Endodermal cell (in vitro differentiated cells): ENCODE measurements around the gene MERTK. TPM values are rescaled to one million over a fixed set of nuclear protein-coding genes. Genes with fewer than 3 reads are reported as not detected.
"Not testable (repeated sequence)": the region's sequence is repeated elsewhere in the genome, so short reads cannot be mapped to it uniquely, and the experiment has no call there.

Experiments
- DNase-seq: peaks from one replicate; pipeline ENCODE4 v3.0.0-alpha.2; 2017
- H3K27ac ChIP-seq: 2 replicates; pipeline ENCODE4 v1.5.1; 2013; ENCODE audit warnings: mild to moderate bottlenecking, low read depth, low read length, moderate library complexity
- H3K27me3 ChIP-seq: 2 replicates; pipeline ENCODE4 v1.6.1; 2013; ENCODE audit warnings: mild to moderate bottlenecking, low read length, moderate library complexity; ENCODE audit not compliant: insufficient read depth, control insufficient read depth, poor library complexity, severe bottlenecking
- H3K36me3 ChIP-seq: 2 replicates; pipeline ENCODE4 v1.7.0; 2013; ENCODE audit warnings: mild to moderate bottlenecking, low read length, moderate library complexity; ENCODE audit not compliant: control insufficient read depth, insufficient read depth
- H3K4me1 ChIP-seq: one replicate; pipeline ENCODE4 v1.7.0; 2013; ENCODE audit warnings: low read length; ENCODE audit not compliant: control insufficient read depth, insufficient read depth
- H3K4me3 ChIP-seq: 2 replicates; pipeline ENCODE4 v1.5.1; 2013; ENCODE audit warnings: mild to moderate bottlenecking, low read length, moderate library complexity
- H3K9ac ChIP-seq: 2 replicates; pipeline ENCODE4 v1.6.1; 2013; ENCODE audit warnings: mild to moderate bottlenecking, low read length, moderate library complexity; ENCODE audit not compliant: poor library complexity, severe bottlenecking; ENCODE audit errors: extremely low read depth
- H3K9me3 ChIP-seq: 2 replicates; pipeline ENCODE4 v1.6.1; 2013; ENCODE audit warnings: mild to moderate bottlenecking, low read length, moderate library complexity; ENCODE audit not compliant: control insufficient read depth
- H3K27ac Mint-ChIP-seq: 2 replicates; pipeline ENCODE4 v1.8.0; 2020; ENCODE audit warnings: mixed read lengths
- H3K27me3 Mint-ChIP-seq: 2 replicates; pipeline ENCODE4 v1.8.0; 2021; ENCODE audit warnings: mild to moderate bottlenecking, mixed read lengths; ENCODE audit not compliant: insufficient read depth
- H3K36me3 Mint-ChIP-seq: 2 replicates; pipeline ENCODE4 v1.8.0; 2020; ENCODE audit warnings: low read depth, mixed read lengths
- H3K4me1 Mint-ChIP-seq: 2 replicates; pipeline ENCODE4 v1.8.0; 2020; ENCODE audit warnings: mixed read lengths
- H3K4me3 Mint-ChIP-seq: 2 replicates; pipeline ENCODE4 v1.8.0; 2020; ENCODE audit warnings: mild to moderate bottlenecking, moderate library complexity, mixed read lengths
- H3K9me3 Mint-ChIP-seq: 2 replicates; pipeline ENCODE4 v1.8.0; 2020; ENCODE audit warnings: mild to moderate bottlenecking, mixed read lengths
- WGBS, 2 experiments: methylation state at CpG; one replicate each; pipeline versions ENCODE4 v1.1.5 to v1.1.7; 2013; ENCODE audit warnings: missing lambda C conversion rate in 2 of 2, mixed read lengths in 1 of 2; ENCODE audit not compliant: insufficient coverage in 1 of 2, insufficient read length in 1 of 2; 5-methylcytosine and 5-hydroxymethylcytosine counted together
- total RNA-seq, 2 donors: library from RNA; stranded (reverse); fragmentation: NEBNext Ultra II Directional in 1 of 2; extraction: Animal tissue kit (Norgen Biotek cat#: 25700) in 1 of 2; gene quantifications; 2 replicates in 1 of 2; 3 replicates in 1 of 2; pipeline ENCODE4 v1.2.1, GENCODE V29; 2021
- TF ChIP-seq, protein P1 (sequence below): fragments of 200-600 bp; sonication (generic); conservative IDR thresholded peaks from 2 replicates; pipeline ENCODE4 v1.5.0; 2021; ENCODE audit warnings: antibody characterized with exemption, mild to moderate bottlenecking

The MERTK gene
- total RNA-seq, 2 donors from 2014 or later = 22.3 to 36.6 TPM

GRCh38 chr2:112065486-112065885 is 167.1 kb downstream of the MERTK start:
- peaks cover 28% of the 10 kb centered on the region for H3K9me3 ChIP-seq
- peaks cover 81% of the 10 kb centered on the region for H3K36me3 Mint-ChIP-seq
- H3K27me3 ChIP-seq = no peaks in the 10 kb centered on the region
- peaks cover 12% of the 10 kb centered on the region for H3K9me3 Mint-ChIP-seq
- H3K27ac Mint-ChIP-seq = peak overlapping the region; percentile 18
- H3K36me3 ChIP-seq = peaks cover 88% of the 10 kb centered on the region
- H3K27me3 Mint-ChIP-seq = no peaks in the 10 kb centered on the region
- H3K4me1 ChIP-seq = peaks cover 5% of the 10 kb centered on the region
- 62 to 67% methylated on average over 3 to 5 of the region's 5 CpGs for WGBS, 2 experiments
- DNase-seq = no peak
- peaks cover 6% of the 10 kb centered on the region for H3K4me1 Mint-ChIP-seq
- TF ChIP-seq, protein P1, sequence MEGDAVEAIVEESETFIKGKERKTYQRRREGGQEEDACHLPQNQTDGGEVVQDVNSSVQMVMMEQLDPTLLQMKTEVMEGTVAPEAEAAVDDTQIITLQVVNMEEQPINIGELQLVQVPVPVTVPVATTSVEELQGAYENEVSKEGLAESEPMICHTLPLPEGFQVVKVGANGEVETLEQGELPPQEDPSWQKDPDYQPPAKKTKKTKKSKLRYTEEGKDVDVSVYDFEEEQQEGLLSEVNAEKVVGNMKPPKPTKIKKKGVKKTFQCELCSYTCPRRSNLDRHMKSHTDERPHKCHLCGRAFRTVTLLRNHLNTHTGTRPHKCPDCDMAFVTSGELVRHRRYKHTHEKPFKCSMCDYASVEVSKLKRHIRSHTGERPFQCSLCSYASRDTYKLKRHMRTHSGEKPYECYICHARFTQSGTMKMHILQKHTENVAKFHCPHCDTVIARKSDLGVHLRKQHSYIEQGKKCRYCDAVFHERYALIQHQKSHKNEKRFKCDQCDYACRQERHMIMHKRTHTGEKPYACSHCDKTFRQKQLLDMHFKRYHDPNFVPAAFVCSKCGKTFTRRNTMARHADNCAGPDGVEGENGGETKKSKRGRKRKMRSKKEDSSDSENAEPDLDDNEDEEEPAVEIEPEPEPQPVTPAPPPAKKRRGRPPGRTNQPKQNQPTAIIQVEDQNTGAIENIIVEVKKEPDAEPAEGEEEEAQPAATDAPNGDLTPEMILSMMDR = no peak
- H3K4me3 Mint-ChIP-seq = no peak overlapping the region
- H3K27ac ChIP-seq = no peak overlapping the region
- no peak overlapping the region for H3K4me3 ChIP-seq
- H3K9ac ChIP-seq = no peak overlapping the region

- peaks cover 83% of the 10 kb centered on the region for H3K36me3 Mint-ChIP-seq
Measured at GRCh38 chr2:112065966-112066365, 167.6 kb downstream of the MERTK start.

DNA sequence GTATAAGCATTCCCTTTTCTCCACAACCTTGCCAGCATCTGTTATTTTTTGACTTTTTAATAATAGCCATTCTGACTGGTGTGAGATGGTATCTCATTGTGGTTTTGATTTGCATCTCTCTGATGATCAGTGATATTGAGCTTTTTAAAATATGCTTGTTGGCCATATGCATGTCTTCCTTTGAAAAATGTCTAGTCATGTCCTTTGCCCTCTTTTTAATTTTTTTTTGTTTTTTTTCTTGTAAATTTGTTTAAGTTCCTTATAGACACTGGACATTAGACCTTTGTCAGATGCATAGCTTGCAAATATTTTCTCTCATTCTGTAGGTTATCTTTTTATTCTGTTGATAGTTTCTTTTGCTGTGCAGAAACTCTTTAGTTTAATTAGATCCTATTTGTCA is 171.4 kb downstream of the MERTK start:
- H3K4me3 Mint-ChIP-seq, H3K9ac ChIP-seq, H3K4me1 Mint-ChIP-seq, H3K27ac ChIP-seq, H3K4me3 ChIP-seq, H3K27me3 Mint-ChIP-seq, DNase-seq, H3K27ac Mint-ChIP-seq, H3K4me1 ChIP-seq, H3K27me3 ChIP-seq: not testable (repeated sequence)
- H3K9me3 Mint-ChIP-seq = peaks cover 12% of the 10 kb centered on the region
- H3K36me3 Mint-ChIP-seq = peaks cover 83% of the 10 kb centered on the region
- peaks cover 21% of the 10 kb centered on the region for H3K9me3 ChIP-seq
- H3K36me3 ChIP-seq = peaks cover 65% of the 10 kb centered on the region

More at GRCh38 chr2:112065966-112066365, 167.6 kb downstream of the MERTK start:
- H3K27ac ChIP-seq = no peak overlapping the region
- peaks cover 85% of the 10 kb centered on the region for H3K36me3 ChIP-seq
- H3K9me3 ChIP-seq = peaks cover 28% of the 10 kb centered on the region
- Mint-ChIP-seq H3K4me3 (no peak overlapping the region), H3K27me3 (no peaks in the 10 kb centered on the region), H3K27ac (peak overlapping the region; percentile 18), H3K4me1 (peaks cover 6% of the 10 kb centered on the region), H3K9me3 (peaks cover 12% of the 10 kb centered on the region)
- H3K4me3 ChIP-seq = no peak overlapping the region
- H3K9ac ChIP-seq = no peak overlapping the region
- TF ChIP-seq, protein P1 = no peak
- peaks cover 5% of the 10 kb centered on the region for H3K4me1 ChIP-seq
- no CpG with 5 or more reads among the region's 1 CpG for WGBS, 2 experiments
- DNase-seq = no peak
- H3K27me3 ChIP-seq = no peaks in the 10 kb centered on the region

- no peak overlapping the region for H3K4me3 ChIP-seq
- peaks cover 71% of the 10 kb centered on the region for H3K36me3 Mint-ChIP-seq
Measured at GRCh38 chr2:112073875-112074274, 175.5 kb downstream of the MERTK start.

More at GRCh38 chr2:112073875-112074274, 175.5 kb downstream of the MERTK start:
- Histone ChIP-seq H3K27me3 (no peaks in the 10 kb centered on the region), H3K9me3 (peaks cover 21% of the 10 kb centered on the region), H3K4me1 (no peaks in the 10 kb centered on the region), H3K27ac (no peak overlapping the region), H3K36me3 (peaks cover 50% of the 10 kb centered on the region), H3K9ac (no peak overlapping the region)
- Mint-ChIP-seq H3K4me1 (no peaks in the 10 kb centered on the region), H3K9me3 (peaks cover 12% of the 10 kb centered on the region), H3K27me3 (no peaks in the 10 kb centered on the region), H3K4me3 (no peak overlapping the region), H3K27ac (no peak overlapping the region)
- TF ChIP-seq, protein P1 = no peak
- DNase-seq = no peak
- 92% methylated on average over 3 of the region's 3 CpGs; no CpG with 5 or more reads in 1 of the 2 experiments for WGBS, 2 experiments
